Left lung (tissue), 10 donors: ENCODE data around the gene NTRK2. TPM values are rescaled to one million over a fixed set of nuclear protein-coding genes. Genes with fewer than 3 reads are reported as not detected.

ENCODE experiments used
- ATAC-seq: fragments of 200-7000 bp; cut with Tn5 transposase; one replicate; pipeline ENCODE4 v1.9.1; 2020; ENCODE audit warnings: moderate library complexity
- DNase-seq, 4 donors: peaks; one replicate each; pipeline ENCODE4 v3.0.0-alpha.2; 2013 to 2020
- H3K27ac ChIP-seq, 2 donors: fragments of 200-600 bp; sonication (generic) in 1 of 2; one replicate each; pipeline versions ENCODE4 v1.5.0 to v1.8.0; 2020 to 2021
- H3K27me3 ChIP-seq, 2 donors: fragments of 200-600 bp; sonication (generic) in 1 of 2; one replicate each; pipeline versions ENCODE4 v1.5.0 to v1.8.0; 2020 to 2021
- H3K36me3 ChIP-seq, 2 donors: fragments of 200-600 bp; sonication (generic) in 1 of 2; one replicate each; pipeline versions ENCODE4 v1.5.0 to v1.8.0; 2020 to 2021
- H3K4me1 ChIP-seq, 2 donors: fragments of 200-600 bp; one replicate each; pipeline ENCODE4 v1.8.0; 2021
- H3K4me3 ChIP-seq, 2 donors: fragments of 200-600 bp; sonication (generic) in 1 of 2; one replicate each; pipeline versions ENCODE4 v1.5.0 to v1.8.0; 2020 to 2021; ENCODE audit warnings: mild to moderate bottlenecking in 1 of 2
- H3K9me3 ChIP-seq, 2 donors: fragments of 200-600 bp; sonication (generic) in 1 of 2; one replicate each; pipeline versions ENCODE4 v1.5.0 to v1.8.0; 2020 to 2021
- intact Hi-C, 2 donors: fragments of 100-400 bp; cut with DNase I; formaldehyde crosslinking; loops; one replicate each; pipeline versions ENCODE4 v1.11.2 to v1.14.2; 2022
- polyA plus RNA-seq, 6 donors: library from polyadenylated mRNA; unstranded; fragments of 120-200 nt; gene quantifications; one replicate each; pipeline ENCODE4 v1.2.1, GENCODE V29; 2013; ENCODE audit not compliant: insufficient read length in 6 of 6
- total RNA-seq, 2 donors: library from RNA; stranded (reverse); fragmentation: NEBNext Ultra II Directional; extraction: Animal tissue kit (Norgen Biotek cat#: 25700); gene quantifications; one replicate each; pipeline ENCODE4 v1.2.1, GENCODE V29; 2021
- TF ChIP-seq, protein P1 (sequence below), 2 donors: fragments of 200-600 bp; sonication (generic) in 1 of 2; IDR thresholded peaks; one replicate each; pipeline versions ENCODE4 v1.5.0 to v1.8.0; 2021; ENCODE audit warnings: antibody characterized with exemption in 2 of 2
- donor health status: DM: no; HTN: yes; CAD: no.
- donor health status: DM: no; HTN: no; CAD: no.

Gene NTRK2
- total and polyA plus RNA-seq, 8 donors, result 0.29 to 3.8 (median 1.7) TPM

DNA sequence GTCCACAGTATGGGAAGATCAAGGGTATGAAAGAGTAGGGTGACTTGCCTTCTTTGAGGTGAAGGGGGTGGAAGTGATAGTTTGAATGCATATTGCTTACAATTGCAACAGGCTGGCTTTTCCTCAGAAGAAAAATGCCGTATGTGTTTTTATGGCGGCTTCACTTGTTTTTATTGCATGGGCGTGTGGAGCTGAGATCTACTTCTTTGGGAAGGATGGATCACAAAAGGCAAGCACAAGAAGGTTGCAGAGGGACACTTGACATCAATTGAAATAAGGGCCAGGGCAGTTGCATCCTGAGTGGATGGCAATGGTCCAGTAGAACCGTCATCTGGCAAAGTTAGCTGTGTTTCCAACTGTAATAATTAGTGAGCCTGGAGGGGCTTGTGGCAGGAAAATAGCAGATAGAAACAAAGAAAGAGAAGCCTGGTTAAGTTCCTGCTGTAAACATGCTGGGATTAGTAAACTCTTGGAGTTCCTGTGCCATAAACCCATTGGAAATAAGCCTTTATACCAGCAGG, 138.4 kb downstream of the NTRK2 start:
- TF ChIP-seq, protein P1, sequence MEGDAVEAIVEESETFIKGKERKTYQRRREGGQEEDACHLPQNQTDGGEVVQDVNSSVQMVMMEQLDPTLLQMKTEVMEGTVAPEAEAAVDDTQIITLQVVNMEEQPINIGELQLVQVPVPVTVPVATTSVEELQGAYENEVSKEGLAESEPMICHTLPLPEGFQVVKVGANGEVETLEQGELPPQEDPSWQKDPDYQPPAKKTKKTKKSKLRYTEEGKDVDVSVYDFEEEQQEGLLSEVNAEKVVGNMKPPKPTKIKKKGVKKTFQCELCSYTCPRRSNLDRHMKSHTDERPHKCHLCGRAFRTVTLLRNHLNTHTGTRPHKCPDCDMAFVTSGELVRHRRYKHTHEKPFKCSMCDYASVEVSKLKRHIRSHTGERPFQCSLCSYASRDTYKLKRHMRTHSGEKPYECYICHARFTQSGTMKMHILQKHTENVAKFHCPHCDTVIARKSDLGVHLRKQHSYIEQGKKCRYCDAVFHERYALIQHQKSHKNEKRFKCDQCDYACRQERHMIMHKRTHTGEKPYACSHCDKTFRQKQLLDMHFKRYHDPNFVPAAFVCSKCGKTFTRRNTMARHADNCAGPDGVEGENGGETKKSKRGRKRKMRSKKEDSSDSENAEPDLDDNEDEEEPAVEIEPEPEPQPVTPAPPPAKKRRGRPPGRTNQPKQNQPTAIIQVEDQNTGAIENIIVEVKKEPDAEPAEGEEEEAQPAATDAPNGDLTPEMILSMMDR (IDR thresholded peaks at IDR 0.05), result no peak
- Histone ChIP-seq H3K4me3 (no peak overlapping the region), H3K27me3 (no peaks in the 10 kb centered on the region), H3K9me3 (no peaks in the 10 kb centered on the region), H3K4me1 (no peaks in the 10 kb centered on the region), H3K27ac (no peak overlapping the region), H3K36me3 (no peaks in the 10 kb centered on the region)
- DNase-seq (no peak), ATAC-seq (no peak)
- intact Hi-C loops, result no loop called here

DNA sequence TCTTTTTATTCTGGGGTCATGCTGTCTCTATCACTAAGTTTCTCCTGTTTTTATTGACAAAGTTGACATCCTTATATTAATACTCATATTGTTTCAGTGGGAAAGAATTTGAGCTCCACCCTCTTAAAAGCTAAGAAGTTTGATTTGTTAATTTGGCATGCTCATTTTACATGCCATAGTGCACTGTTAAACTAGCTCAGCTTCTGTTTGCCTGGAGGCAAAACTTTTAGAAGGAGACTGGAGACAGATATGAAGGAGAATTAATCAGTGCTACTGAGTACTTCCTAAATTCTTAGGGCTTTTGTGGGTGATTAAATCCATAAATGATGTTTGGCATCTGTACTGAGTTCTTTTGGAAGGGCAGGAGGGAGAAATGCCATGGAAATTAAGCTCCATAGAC, 138.9 kb downstream of the NTRK2 start:
- ATAC-seq (no peak), DNase-seq (no peak)
- TF ChIP-seq, protein P1 (IDR thresholded peaks at IDR 0.05), result no peak
- intact Hi-C loops, result no loop called here
- Histone ChIP-seq H3K27me3 (no peaks in the 10 kb centered on the region), H3K4me1 (no peaks in the 10 kb centered on the region), H3K4me3 (no peak overlapping the region), H3K27ac (no peak overlapping the region), H3K9me3 (no peaks in the 10 kb centered on the region), H3K36me3 (no peaks in the 10 kb centered on the region)

DNA sequence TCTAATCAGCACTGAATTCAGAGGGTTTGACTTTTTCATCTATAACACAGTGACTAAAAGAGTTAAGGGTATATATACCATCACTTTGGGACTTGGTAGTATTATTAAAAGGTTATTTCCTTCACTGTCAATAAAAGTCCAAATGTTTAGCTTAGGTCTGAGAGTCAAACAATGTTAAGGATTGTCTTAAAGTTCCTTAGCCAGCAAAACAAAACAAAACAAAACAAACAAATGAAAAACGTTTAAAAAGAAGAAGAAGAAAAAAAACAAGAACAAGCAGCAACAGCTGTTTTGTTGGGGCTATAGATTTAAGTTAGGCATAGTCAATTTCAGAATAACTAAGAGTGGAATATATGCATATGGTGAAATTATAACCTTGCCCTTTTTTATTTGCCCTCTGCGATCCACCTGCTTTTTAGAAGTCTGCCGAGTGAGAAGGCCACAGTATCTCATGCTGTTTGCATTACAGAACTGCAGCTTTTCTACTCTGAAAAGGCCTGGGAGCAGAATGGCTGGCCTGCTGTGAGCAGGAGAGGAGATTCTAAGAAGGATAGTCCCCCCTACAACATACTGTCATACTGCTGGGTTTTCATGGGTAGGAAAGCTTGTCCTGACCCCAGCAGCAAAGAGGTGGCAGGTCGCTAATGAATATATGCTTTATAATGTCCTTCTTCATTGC, 141.7 kb downstream of the NTRK2 start:
- Histone ChIP-seq H3K27me3 (no peaks in the 10 kb centered on the region), H3K4me1 (no peaks in the 10 kb centered on the region), H3K4me3 (no peak overlapping the region), H3K27ac (no peak overlapping the region), H3K9me3 (no peaks in the 10 kb centered on the region), H3K36me3 (no peaks in the 10 kb centered on the region)
- ATAC-seq (no peak), DNase-seq (no peak)
- intact Hi-C loops, result no loop called here
- TF ChIP-seq, protein P1 (IDR thresholded peaks at IDR 0.05), result no peak

DNA sequence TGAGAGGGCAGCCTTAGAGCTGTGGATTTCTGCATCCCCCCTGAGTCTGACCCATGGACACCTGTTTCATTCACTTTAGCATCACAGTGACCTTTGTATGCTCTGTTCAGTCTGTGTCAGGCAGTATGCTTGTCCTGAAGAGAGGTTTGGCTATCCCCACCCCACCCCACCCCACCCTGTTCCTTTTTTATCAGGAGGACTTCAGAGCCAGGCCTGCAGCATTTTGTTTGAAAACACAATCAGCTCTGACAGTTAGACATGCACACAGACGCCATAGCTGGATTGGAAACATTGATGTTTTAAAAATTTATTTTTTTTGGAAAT, 142.2 kb downstream of the NTRK2 start:
- TF ChIP-seq, protein P1 (IDR thresholded peaks at IDR 0.05), result no peak
- Histone ChIP-seq H3K4me1 (no peaks in the 10 kb centered on the region), H3K9me3 (no peaks in the 10 kb centered on the region), H3K27ac (no peak overlapping the region), H3K36me3 (no peaks in the 10 kb centered on the region), H3K4me3 (no peak overlapping the region), H3K27me3 (no peaks in the 10 kb centered on the region)
- ATAC-seq (no peak), DNase-seq (no peak)
- intact Hi-C loops, result no loop called here

DNA sequence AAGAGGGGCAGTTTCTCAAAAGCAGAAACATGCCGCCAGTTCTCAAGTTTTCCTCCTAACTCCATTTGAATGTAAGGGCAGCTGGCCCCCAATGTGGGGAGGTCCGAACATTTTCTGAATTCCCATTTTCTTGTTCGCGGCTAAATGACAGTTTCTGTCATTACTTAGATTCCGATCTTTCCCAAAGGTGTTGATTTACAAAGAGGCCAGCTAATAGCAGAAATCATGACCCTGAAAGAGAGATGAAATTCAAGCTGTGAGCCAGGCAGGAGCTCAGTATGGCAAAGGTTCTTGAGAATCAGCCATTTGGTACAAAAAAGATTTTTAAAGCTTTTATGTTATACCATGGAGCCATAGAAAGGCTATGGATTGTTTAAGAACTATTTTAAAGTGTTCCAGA, 142.8 kb downstream of the NTRK2 start:
- intact Hi-C loops, result no loop called here
- H3K27me3 ChIP-seq, result no peaks in the 10 kb centered on the region
- TF ChIP-seq, protein P1 (IDR thresholded peaks at IDR 0.05), result no peak

More for the DNA sequence above, 142.8 kb downstream of the NTRK2 start:
- Histone ChIP-seq H3K4me3 (no peak overlapping the region), H3K36me3 (no peaks in the 10 kb centered on the region), H3K27ac (no peak overlapping the region), H3K4me1 (no peaks in the 10 kb centered on the region), H3K9me3 (no peaks in the 10 kb centered on the region)
- no peak for ATAC-seq
- no peak for DNase-seq
